ENCODE measurements around the gene RNU6-7. TPM values are rescaled to one million over a fixed set of nuclear protein-coding genes. Genes with fewer than 3 reads are reported as not detected.

The RNU6-7 gene
- total RNA-seq, 2 donors from 2014 or later = not detected

DNA sequence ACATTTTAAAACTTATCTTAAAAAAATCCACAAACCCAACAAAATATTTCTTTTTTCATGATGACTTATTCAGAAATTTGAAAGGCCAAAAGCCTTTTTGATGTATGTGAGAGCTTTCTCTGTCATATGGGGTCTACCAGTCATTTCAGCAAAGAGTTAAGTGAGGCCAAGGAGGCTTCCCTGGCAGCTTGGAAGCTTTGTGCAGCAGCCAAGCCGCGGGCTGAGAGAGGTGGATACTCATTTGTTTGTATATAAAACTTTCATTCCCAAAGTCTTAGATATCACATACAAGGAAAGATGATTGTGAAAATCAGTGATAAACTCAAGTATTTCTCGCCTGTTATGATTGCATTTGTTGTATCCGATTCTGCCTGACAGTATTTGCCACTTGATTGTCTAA lies 49.7 kb downstream of the RNU6-7 start:
- Mint-ChIP-seq H3K4me1 (no peaks in the 10 kb centered on the region), H3K36me3 (ENCODE audit: low read depth) (no peaks in the 10 kb centered on the region), H3K4me3 (no peak overlapping the region), H3K27ac (no peak overlapping the region), H3K27me3 (peaks cover 10% of the 10 kb centered on the region)
- DNase-seq (no peak), ATAC-seq (no peak)
- no peaks in the 10 kb centered on the region for H3K9me3 ChIP-seq (ENCODE audit: control insufficient read depth, low read length, poor library complexity, severe bottlenecking)

Other genes with a start within 250 kb of the RNU6-7 start
- 10 to 100 TPM; 65.1 to 77.7 TPM for gene ARHGAP5, start 124.7 kb upstream of the RNU6-7 start, total RNA-seq
- not detected for gene RNU6-8, start 1.2 kb downstream of the RNU6-7 start, total RNA-seq
- 1 to 10 TPM; 1.9 to 2.9 TPM for gene AKAP6, start 127.3 kb downstream of the RNU6-7 start, total RNA-seq

Data from T-helper 17 cell (primary cell).